GM23338 (cell line): ENCODE data around the gene EXTL1.

Experiments
- CREB1 ChIP-seq: fragments of 250-450 bp; sonication (Bioruptor Pico); IDR thresholded peaks from 2 replicates; pipeline ENCODE4 v1.5.0; 2020; ENCODE audit warnings: low read depth, mild to moderate bottlenecking, moderate library complexity
- CTCF ChIP-seq, 2 experiments: fragments of 200-600 bp in 1 of 2; sonication (generic) in 1 of 2; conservative IDR thresholded peaks; 2 replicates each; pipeline versions ENCODE4 v1.5.1 to v1.6.1; 2016 to 2017; ENCODE audit warnings: antibody characterized with exemption in 2 of 2, low read depth in 2 of 2, mild to moderate bottlenecking in 2 of 2, moderate library complexity in 1 of 2
- ETS1 ChIP-seq: IDR thresholded peaks from 2 replicates; pipeline ENCODE4 v1.6.1; 2016; ENCODE audit warnings: antibody characterized with exemption
- EZH2 ChIP-seq: fragments of 200-600 bp; sonication (generic); IDR thresholded peaks from one replicate; pipeline ENCODE4 v1.8.0; 2017; ENCODE audit warnings: antibody characterized with exemption, mild to moderate bottlenecking, low read depth; ENCODE audit not compliant: unreplicated experiment
- EZH2phosphoT487 ChIP-seq: fragments of 200-600 bp; sonication (generic); IDR thresholded peaks from one replicate; pipeline ENCODE4 v1.8.1; 2018; ENCODE audit warnings: antibody characterized with exemption; ENCODE audit not compliant: unreplicated experiment
- JUNB ChIP-seq: IDR thresholded peaks from one replicate; pipeline ENCODE4 v1.6.1; 2016; ENCODE audit warnings: antibody characterized with exemption; ENCODE audit not compliant: unreplicated experiment
- POLR2AphosphoS5 ChIP-seq: IDR thresholded peaks from 2 replicates; pipeline ENCODE4 v1.6.1; 2016; ENCODE audit warnings: antibody characterized with exemption, low read depth
- REST ChIP-seq: IDR thresholded peaks from one replicate; pipeline ENCODE4 v1.6.1; 2018; ENCODE audit warnings: antibody characterized with exemption; ENCODE audit not compliant: unreplicated experiment
- STAT1 ChIP-seq: IDR thresholded peaks from one replicate; pipeline ENCODE4 v1.6.1; 2016; ENCODE audit warnings: antibody characterized with exemption; ENCODE audit not compliant: unreplicated experiment
- ZNF331 ChIP-seq: fragments of 250-450 bp; sonication (Bioruptor Pico); IDR thresholded peaks from 2 replicates; pipeline ENCODE4 v1.5.0; 2020; ENCODE audit warnings: low read depth, mild to moderate bottlenecking, moderate library complexity

- TF ChIP-seq CTCF (conservative IDR thresholded peaks at IDR 0.05; ENCODE audit: low read depth in 2 of 2): no peak
- TF ChIP-seq JUNB: no peak
- no peak for TF ChIP-seq REST
- TF ChIP-seq ETS1: no peak
- TF ChIP-seq EZH2: no peak
- no peak for TF ChIP-seq STAT1
- TF ChIP-seq CREB1 (CRISPR knock-in tag): no peak
- TF ChIP-seq POLR2AphosphoS5: no peak
- TF ChIP-seq EZH2phosphoT487: no peak
- TF ChIP-seq ZNF331 (CRISPR knock-in tag): no peak
Observed at GRCh38 chr1:26020330-26020768, 1.2 kb upstream of the EXTL1 start.
